D341Med (cell line): ENCODE results near the gene PPP1R3E.

Experiments used
- DNase-seq: peaks from one replicate; pipeline ENCODE4 v3.0.0; 2012; ENCODE audit warnings: low spot score

Gene PPP1R3E

GRCh38 chr14:23248601-23249000 is 54.1 kb downstream of the PPP1R3E start:
- DNase-seq, result no peak
